Mesothelial cell of epicardium (in vitro differentiated cells): ENCODE data around the gene SH2D5. TPM values are rescaled to one million over a fixed set of nuclear protein-coding genes. Genes with fewer than 3 reads are reported as not detected.

Experiments
- DNase-seq, 2 experiments: peaks; one replicate each; pipeline ENCODE4 v3.0.0; 2021; ENCODE audit warnings: low spot score in 2 of 2; ENCODE audit not compliant: unreplicated experiment in 2 of 2
- H3K27ac Mint-ChIP-seq: 2 replicates; pipeline ENCODE4 v1.8.0; 2021; ENCODE audit warnings: mixed read lengths
- H3K27me3 Mint-ChIP-seq: 2 replicates; pipeline ENCODE4 v1.8.0; 2021; ENCODE audit warnings: low read depth, mixed read lengths
- H3K36me3 Mint-ChIP-seq: 2 replicates; pipeline ENCODE4 v1.8.0; 2021; ENCODE audit warnings: mixed read lengths
- H3K4me1 Mint-ChIP-seq: 2 replicates; pipeline ENCODE4 v1.8.0; 2021; ENCODE audit warnings: mixed read lengths
- H3K4me3 Mint-ChIP-seq: 2 replicates; pipeline ENCODE4 v1.8.0; 2021; ENCODE audit warnings: mild to moderate bottlenecking, moderate library complexity, mixed read lengths
- H3K9me3 Mint-ChIP-seq: 2 replicates; pipeline ENCODE4 v1.8.0; 2021; ENCODE audit warnings: mixed read lengths
- total RNA-seq: library from RNA; stranded (reverse); gene quantifications from 3 replicates; pipeline ENCODE4 v1.2.1, GENCODE V29; 2021
- TF ChIP-seq, protein P1 (sequence below): fragments of 200-600 bp; sonication (generic); IDR thresholded peaks from one replicate; pipeline ENCODE4 v1.5.0; 2021; ENCODE audit warnings: antibody characterized with exemption; ENCODE audit not compliant: unreplicated experiment

The SH2D5 gene
- total RNA-seq, 1 donor from 2014 or later, result 0.45 TPM

DNA sequence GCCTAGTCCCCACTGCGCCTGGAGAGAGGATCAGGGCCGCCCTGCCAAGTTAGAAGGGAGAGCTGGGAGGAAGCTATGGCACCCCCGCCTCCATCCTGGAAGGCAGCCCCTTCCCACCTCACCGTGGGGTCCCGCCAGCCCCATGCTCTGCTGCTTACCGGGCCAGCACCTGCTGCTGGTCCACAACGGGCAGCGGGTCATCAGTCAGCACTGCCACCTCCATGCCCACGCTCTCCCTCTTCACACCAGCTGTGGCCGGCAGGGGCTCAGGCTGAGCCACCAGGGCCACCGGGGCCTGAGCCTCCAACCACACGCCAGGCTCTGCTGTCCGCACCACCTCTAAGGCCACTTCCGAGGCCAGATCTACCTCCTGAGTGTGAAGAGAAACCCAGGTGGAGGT, 47.9 kb downstream of the SH2D5 start:
- no peaks in the 10 kb centered on the region for H3K9me3 Mint-ChIP-seq
- DNase-seq, result no peak
- H3K36me3 Mint-ChIP-seq, result no peaks in the 10 kb centered on the region
- H3K27me3 Mint-ChIP-seq, result peaks cover 2% of the 10 kb centered on the region
- TF ChIP-seq, protein P1, sequence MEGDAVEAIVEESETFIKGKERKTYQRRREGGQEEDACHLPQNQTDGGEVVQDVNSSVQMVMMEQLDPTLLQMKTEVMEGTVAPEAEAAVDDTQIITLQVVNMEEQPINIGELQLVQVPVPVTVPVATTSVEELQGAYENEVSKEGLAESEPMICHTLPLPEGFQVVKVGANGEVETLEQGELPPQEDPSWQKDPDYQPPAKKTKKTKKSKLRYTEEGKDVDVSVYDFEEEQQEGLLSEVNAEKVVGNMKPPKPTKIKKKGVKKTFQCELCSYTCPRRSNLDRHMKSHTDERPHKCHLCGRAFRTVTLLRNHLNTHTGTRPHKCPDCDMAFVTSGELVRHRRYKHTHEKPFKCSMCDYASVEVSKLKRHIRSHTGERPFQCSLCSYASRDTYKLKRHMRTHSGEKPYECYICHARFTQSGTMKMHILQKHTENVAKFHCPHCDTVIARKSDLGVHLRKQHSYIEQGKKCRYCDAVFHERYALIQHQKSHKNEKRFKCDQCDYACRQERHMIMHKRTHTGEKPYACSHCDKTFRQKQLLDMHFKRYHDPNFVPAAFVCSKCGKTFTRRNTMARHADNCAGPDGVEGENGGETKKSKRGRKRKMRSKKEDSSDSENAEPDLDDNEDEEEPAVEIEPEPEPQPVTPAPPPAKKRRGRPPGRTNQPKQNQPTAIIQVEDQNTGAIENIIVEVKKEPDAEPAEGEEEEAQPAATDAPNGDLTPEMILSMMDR, result no peak
- H3K4me3 Mint-ChIP-seq, result no peak overlapping the region
- H3K4me1 Mint-ChIP-seq, result no peaks in the 10 kb centered on the region
- no peak overlapping the region for H3K27ac Mint-ChIP-seq

DNA sequence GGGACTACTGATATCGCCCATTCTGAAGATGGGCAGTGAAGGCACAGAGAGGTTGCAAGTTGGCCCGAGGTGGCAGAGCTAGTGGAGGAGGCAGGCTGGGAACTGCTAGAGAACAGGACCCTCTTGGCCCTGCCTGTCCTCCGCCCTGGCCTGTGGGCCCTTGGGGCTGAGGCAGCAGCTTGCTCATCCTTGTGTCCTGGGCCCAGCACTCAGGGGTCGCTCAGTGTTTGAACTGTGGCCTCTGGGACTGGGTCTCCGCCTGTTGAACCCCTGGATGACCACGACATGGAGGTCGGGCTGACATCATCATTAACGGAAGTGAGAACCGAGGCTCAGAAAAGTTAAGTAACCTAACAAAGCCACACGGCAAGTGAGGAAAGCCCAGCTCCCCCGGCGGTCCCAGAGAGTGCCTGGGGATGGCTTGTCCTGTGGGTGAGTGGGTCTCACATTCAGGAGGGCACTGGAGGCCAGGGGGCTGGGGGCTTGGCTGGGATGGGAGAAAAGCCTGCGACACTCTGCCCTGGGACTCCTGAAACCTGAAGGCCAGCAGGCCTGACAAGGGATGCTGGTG, 48.4 kb downstream of the SH2D5 start:
- DNase-seq, result no peak
- no peaks in the 10 kb centered on the region for H3K9me3 Mint-ChIP-seq
- H3K27me3 Mint-ChIP-seq, result peaks cover 2% of the 10 kb centered on the region
- TF ChIP-seq, protein P1, result no peak
- H3K36me3 Mint-ChIP-seq, result no peaks in the 10 kb centered on the region
- H3K4me1 Mint-ChIP-seq, result no peaks in the 10 kb centered on the region
- no peak overlapping the region for H3K27ac Mint-ChIP-seq
- no peak overlapping the region for H3K4me3 Mint-ChIP-seq

DNA sequence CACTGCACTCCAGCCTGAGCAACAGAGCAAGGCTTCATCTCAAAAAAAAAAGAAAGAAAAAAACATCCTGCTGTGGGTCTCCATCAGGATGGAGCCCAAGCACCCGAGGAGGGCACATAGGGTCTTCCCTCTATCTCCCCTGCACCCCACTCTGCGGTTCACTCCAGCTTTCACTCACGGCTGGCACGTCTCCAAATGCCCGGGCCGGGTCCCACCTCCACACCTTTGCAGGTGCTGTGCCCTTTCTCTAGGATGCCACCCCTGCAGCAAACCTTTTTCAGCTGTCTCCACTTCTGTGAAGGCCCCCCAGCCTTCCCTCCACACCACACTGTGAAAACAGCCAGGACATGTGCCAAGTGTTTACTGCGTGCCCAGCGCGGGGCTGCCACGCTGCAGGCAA, 48.9 kb downstream of the SH2D5 start:
- Mint-ChIP-seq H3K36me3 (no peaks in the 10 kb centered on the region), H3K4me1 (no peaks in the 10 kb centered on the region), H3K27ac (no peak overlapping the region), H3K27me3 (peaks cover 3% of the 10 kb centered on the region), H3K4me3 (no peak overlapping the region), H3K9me3 (no peaks in the 10 kb centered on the region)
- TF ChIP-seq, protein P1, result no peak
- DNase-seq, result no peak

DNA sequence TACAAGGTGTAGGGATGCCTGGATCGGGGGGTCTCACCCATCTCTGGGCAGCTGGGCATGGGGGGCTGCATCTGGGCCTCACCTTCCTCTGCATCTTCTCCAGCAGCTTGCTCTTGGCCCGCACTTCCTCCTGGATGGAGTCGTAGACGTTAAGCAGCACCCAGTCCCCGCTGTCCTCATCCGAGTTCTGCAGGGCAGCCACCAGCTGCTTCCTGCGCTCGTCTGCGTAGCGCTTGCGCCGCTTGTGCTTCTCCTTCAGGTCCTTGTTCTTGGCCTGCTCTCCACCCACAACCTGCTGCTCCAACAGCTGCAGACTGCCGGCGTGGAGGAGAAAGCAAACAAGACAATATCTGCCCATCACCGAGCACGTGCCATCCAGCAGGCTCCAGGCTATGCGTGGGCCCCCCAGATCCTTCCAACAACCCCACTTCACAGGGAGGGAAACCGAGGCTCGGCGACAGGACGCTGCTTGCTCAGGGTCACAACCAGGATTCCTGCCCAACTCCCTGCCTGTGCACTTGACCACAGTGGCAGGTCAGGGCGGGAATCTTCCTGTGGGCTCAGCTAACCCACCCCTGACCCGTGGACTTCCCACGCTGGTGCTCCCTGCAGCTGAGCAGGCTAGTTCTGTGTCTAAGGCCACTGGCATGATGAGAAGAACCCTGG, 49.8 kb downstream of the SH2D5 start:
- H3K4me3 Mint-ChIP-seq, result no peak overlapping the region

DNA sequence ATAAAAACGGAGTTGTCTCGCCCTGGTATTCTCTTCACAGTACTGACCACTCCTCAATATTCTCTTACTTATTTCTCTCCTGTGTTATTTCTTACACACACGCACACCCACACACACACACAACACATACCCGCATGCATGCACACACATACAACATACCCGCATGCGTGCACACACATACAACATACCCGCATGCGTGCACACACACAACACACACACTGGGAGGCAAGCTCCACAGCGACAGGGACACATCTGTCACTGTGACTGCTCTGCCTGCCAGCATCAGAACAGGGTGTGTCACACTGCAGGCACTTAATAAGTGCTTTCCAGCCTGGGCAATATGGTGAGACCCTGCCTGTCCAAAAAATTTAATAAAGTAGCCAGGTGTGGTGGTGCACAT, 50.5 kb downstream of the SH2D5 start:
- DNase-seq, result no peak
- Mint-ChIP-seq H3K4me3 (no peak overlapping the region), H3K27ac (no peak overlapping the region), H3K36me3 (no peaks in the 10 kb centered on the region), H3K9me3 (no peaks in the 10 kb centered on the region), H3K4me1 (no peaks in the 10 kb centered on the region), H3K27me3 (peaks cover 9% of the 10 kb centered on the region)
- TF ChIP-seq, protein P1, result no peak

More for the DNA sequence above, 49.8 kb downstream of the SH2D5 start:
- no peak overlapping the region for H3K27ac Mint-ChIP-seq
- no peak for DNase-seq
- H3K27me3 Mint-ChIP-seq, result peaks cover 9% of the 10 kb centered on the region
- H3K4me1 Mint-ChIP-seq, result no peaks in the 10 kb centered on the region
- H3K36me3 Mint-ChIP-seq, result no peaks in the 10 kb centered on the region
- H3K9me3 Mint-ChIP-seq, result no peaks in the 10 kb centered on the region
- TF ChIP-seq, protein P1, result no peak

DNA sequence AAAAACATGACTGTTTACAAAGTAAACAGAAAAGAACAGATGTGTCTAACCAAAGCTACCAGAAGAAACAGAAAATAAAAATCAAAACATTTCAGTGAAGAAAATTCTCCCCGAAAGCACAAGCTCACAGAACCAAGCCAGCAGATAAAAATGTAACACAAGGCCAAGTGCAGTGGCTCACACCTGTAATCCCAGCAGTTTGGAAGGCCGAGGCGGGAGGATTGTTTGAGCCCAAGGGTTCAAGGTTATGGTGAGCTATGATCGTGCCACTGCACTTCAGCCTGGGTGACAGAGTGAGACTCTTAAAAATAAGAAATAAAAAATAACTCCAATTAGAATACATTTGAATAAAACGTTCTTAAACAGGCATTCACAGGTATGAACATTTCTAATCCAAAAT, 52.2 kb downstream of the SH2D5 start:
- Mint-ChIP-seq H3K4me3 (no peak overlapping the region), H3K4me1 (no peaks in the 10 kb centered on the region), H3K27ac (no peak overlapping the region), H3K9me3 (no peaks in the 10 kb centered on the region), H3K27me3 (peaks cover 13% of the 10 kb centered on the region), H3K36me3 (no peaks in the 10 kb centered on the region)
- DNase-seq, result no peak
- TF ChIP-seq, protein P1, result no peak
